ENCODE data around the gene PRKCD. TPM values are rescaled to one million over a fixed set of nuclear protein-coding genes. Genes with fewer than 3 reads are reported as not detected.

The PRKCD gene
- total RNA-seq, 2 experiments from 2014 or later, result 22.0 to 26.5 TPM

GRCh38 chr3:53139906-53140846, 20.8 kb upstream of the PRKCD start:
- Mint-ChIP-seq H3K4me3 (no peak overlapping the region), H3K27ac (no peak overlapping the region), H3K27me3 (no peaks in the 10 kb centered on the region), H3K9me3 (ENCODE audit: low read depth) (no peaks in the 10 kb centered on the region), H3K4me1 (no peaks in the 10 kb centered on the region), H3K36me3 (ENCODE audit: low read depth) (no peaks in the 10 kb centered on the region)
- POLR2A ChIA-PET, result no interaction called here
- CTCF ChIA-PET, result interaction anchor here (0.6 to 1.5 kb wide), 4 partner anchors 11 to 52 kb away, joined by 3 to 4 read pairs (median 4); no protein-coding TSS in a partner anchor
- intact Hi-C loops (cut with DNase I, micrococcal nuclease), result loop anchor here in 1 of 2 experiments (10.0 kb wide), 1 partner anchor 745 kb away; the partner anchor contains the start of gene ACTR8
- DNase-seq (no peak), ATAC-seq (no peak)

- ATAC-seq, result peak; percentile 96
- no peak overlapping the region for H3K27ac Mint-ChIP-seq
- intact Hi-C loops (cut with DNase I, micrococcal nuclease), result no loop called here
- POLR2A ChIA-PET, result no interaction called here
- H3K36me3 Mint-ChIP-seq (ENCODE audit: low read depth), result no peaks in the 10 kb centered on the region
- no peak overlapping the region for H3K4me3 Mint-ChIP-seq
- CTCF ChIA-PET, result interaction anchor here (0.6 to 1.5 kb wide), 6 partner anchors 16 to 56 kb away, joined by 3 to 4 read pairs (median 4); no protein-coding TSS in a partner anchor
- no peaks in the 10 kb centered on the region for H3K4me1 Mint-ChIP-seq
- no peaks in the 10 kb centered on the region for H3K9me3 Mint-ChIP-seq (ENCODE audit: low read depth)
- no peaks in the 10 kb centered on the region for H3K27me3 Mint-ChIP-seq
- peak; percentile 44 for DNase-seq
Measured at GRCh38 chr3:53140847-53141845, 19.9 kb upstream of the PRKCD start.

GRCh38 chr3:53142986-53143385, 18.0 kb upstream of the PRKCD start:
- H3K36me3 Mint-ChIP-seq (ENCODE audit: low read depth), result no peaks in the 10 kb centered on the region
- H3K4me1 Mint-ChIP-seq, result no peaks in the 10 kb centered on the region
- H3K27me3 Mint-ChIP-seq, result no peaks in the 10 kb centered on the region
- ATAC-seq, result no peak
- POLR2A ChIA-PET, result no interaction called here
- intact Hi-C loops (cut with DNase I, micrococcal nuclease), result no loop called here
- no peak overlapping the region for H3K4me3 Mint-ChIP-seq
- CTCF ChIA-PET, result interaction anchor here (1.1 to 1.2 kb wide), 2 partner anchors 9 to 29 kb away, joined by 3 to 4 read pairs; no protein-coding TSS in a partner anchor
- H3K9me3 Mint-ChIP-seq (ENCODE audit: low read depth), result no peaks in the 10 kb centered on the region
- no peak for DNase-seq
- H3K27ac Mint-ChIP-seq, result no peak overlapping the region

GRCh38 chr3:53144446-53144845, 16.6 kb upstream of the PRKCD start:
- DNase-seq (no peak), ATAC-seq (no peak)
- H3K27me3 Mint-ChIP-seq, result no peaks in the 10 kb centered on the region
- intact Hi-C loops (cut with DNase I, micrococcal nuclease), result no loop called here
- H3K9me3 Mint-ChIP-seq (ENCODE audit: low read depth), result no peaks in the 10 kb centered on the region
- ChIA-PET CTCF (interaction anchor here (1.1 to 1.2 kb wide), 3 partner anchors 10 to 87 kb away, joined by 3 to 4 read pairs (median 4); no protein-coding TSS in a partner anchor), POLR2A (no interaction called here)
- H3K36me3 Mint-ChIP-seq (ENCODE audit: low read depth), result no peaks in the 10 kb centered on the region
- no peak overlapping the region for H3K4me3 Mint-ChIP-seq
- no peaks in the 10 kb centered on the region for H3K4me1 Mint-ChIP-seq
- H3K27ac Mint-ChIP-seq, result no peak overlapping the region

GRCh38 chr3:53144862-53145712, 15.9 kb upstream of the PRKCD start:
- Mint-ChIP-seq H3K27ac (no peak overlapping the region), H3K9me3 (ENCODE audit: low read depth) (no peaks in the 10 kb centered on the region), H3K4me3 (no peak overlapping the region), H3K27me3 (no peaks in the 10 kb centered on the region), H3K36me3 (ENCODE audit: low read depth) (no peaks in the 10 kb centered on the region), H3K4me1 (no peaks in the 10 kb centered on the region)
- CTCF ChIA-PET, result interaction anchor here (0.8 to 1.2 kb wide), 5 partner anchors 9 to 88 kb away, joined by 3 to 4 read pairs (median 3); partner anchors contain the start of gene RFT1
- POLR2A ChIA-PET, result no interaction called here
- intact Hi-C loops (cut with DNase I, micrococcal nuclease), result no loop called here
- no peak for ATAC-seq
- DNase-seq, result no peak

GRCh38 chr3:53145713-53146080, 15.3 kb upstream of the PRKCD start:
- no peak overlapping the region for H3K27ac Mint-ChIP-seq
- no peaks in the 10 kb centered on the region for H3K9me3 Mint-ChIP-seq (ENCODE audit: low read depth)
- intact Hi-C loops (cut with DNase I, micrococcal nuclease), result no loop called here
- no peaks in the 10 kb centered on the region for H3K36me3 Mint-ChIP-seq (ENCODE audit: low read depth)
- DNase-seq (no peak), ATAC-seq (no peak)
- H3K4me1 Mint-ChIP-seq, result no peaks in the 10 kb centered on the region
- CTCF ChIA-PET, result interaction anchor here (0.8 to 1.2 kb wide), 5 partner anchors 9 to 89 kb away, joined by 3 to 4 read pairs (median 3); partner anchors contain the start of gene RFT1
- no peaks in the 10 kb centered on the region for H3K27me3 Mint-ChIP-seq
- POLR2A ChIA-PET, result no interaction called here
- H3K4me3 Mint-ChIP-seq, result no peak overlapping the region

- POLR2A ChIA-PET, result no interaction called here
- H3K4me3 Mint-ChIP-seq, result no peak overlapping the region
- CTCF ChIA-PET, result interaction anchor here (0.6 to 1.4 kb wide), 3 partner anchors 12 to 21 kb away, joined by 3 to 4 read pairs (median 3); no protein-coding TSS in a partner anchor
- no peaks in the 10 kb centered on the region for H3K36me3 Mint-ChIP-seq (ENCODE audit: low read depth)
- H3K27ac Mint-ChIP-seq, result no peak overlapping the region
- no peaks in the 10 kb centered on the region for H3K4me1 Mint-ChIP-seq
- ATAC-seq (no peak), DNase-seq (no peak)
- H3K27me3 Mint-ChIP-seq, result no peaks in the 10 kb centered on the region
- H3K9me3 Mint-ChIP-seq (ENCODE audit: low read depth), result no peaks in the 10 kb centered on the region
- intact Hi-C loops (cut with DNase I, micrococcal nuclease), result no loop called here
Measured at GRCh38 chr3:53146319-53146891, 14.6 kb upstream of the PRKCD start.

GRCh38 chr3:53147151-53147902, 13.7 kb upstream of the PRKCD start:
- Mint-ChIP-seq H3K9me3 (ENCODE audit: low read depth) (no peaks in the 10 kb centered on the region), H3K4me1 (no peaks in the 10 kb centered on the region), H3K4me3 (no peak overlapping the region), H3K27ac (no peak overlapping the region), H3K27me3 (no peaks in the 10 kb centered on the region), H3K36me3 (ENCODE audit: low read depth) (no peaks in the 10 kb centered on the region)
- intact Hi-C loops (cut with DNase I, micrococcal nuclease), result no loop called here
- no peak for ATAC-seq
- ChIA-PET POLR2A (no interaction called here), CTCF (interaction anchor here (1.0 to 1.4 kb wide), 2 partner anchors 13 to 16 kb away, joined by 3 to 4 read pairs; no protein-coding TSS in a partner anchor)
- no peak for DNase-seq

- intact Hi-C loops (cut with DNase I, micrococcal nuclease), result no loop called here
- CTCF ChIA-PET, result no interaction called here
- Mint-ChIP-seq H3K27me3 (peaks cover under 1% of the 10 kb centered on the region), H3K9me3 (ENCODE audit: low read depth) (no peaks in the 10 kb centered on the region), H3K4me3 (no peak overlapping the region), H3K4me1 (no peaks in the 10 kb centered on the region), H3K36me3 (ENCODE audit: low read depth) (no peaks in the 10 kb centered on the region), H3K27ac (no peak overlapping the region)
- ATAC-seq (no peak), DNase-seq (no peak)
- POLR2A ChIA-PET, result no interaction called here
Measured at GRCh38 chr3:53147903-53148400, 13.1 kb upstream of the PRKCD start.

Data from activated CD4-positive, alpha-beta T cell treated with anti-CD3 and anti-CD28 coated beads for 36 hours (primary cell).